Activated B cell treated with CpG ODN at 0.5 μM for 24 hours (primary cell): ENCODE measurements around the gene PFKL. TPM values are rescaled to one million over a fixed set of nuclear protein-coding genes. Genes with fewer than 3 reads are reported as not detected.
A peak's percentile ranks its signal among the peaks of the same experiment; 100 is the strongest.
"Not testable (repeated sequence)": the region's sequence is repeated elsewhere in the genome, so short reads cannot be mapped to it uniquely, and the experiment has no call there.

Experiments used
- ATAC-seq: fragments of 200-7000 bp; cut with Tn5 transposase; one replicate; pipeline ENCODE4 v1.10.0; 2021; ENCODE audit warnings: low read depth, mild to moderate bottlenecking, moderate library complexity
- CTCF ChIA-PET: fragments of 350-600 bp; sonication (Branson Sonifier 250); formaldehyde crosslinking; loops from one replicate; lab custom pipeline; 2021; ENCODE audit warnings: antibody characterized with exemption; lab: Charles Lee
- POLR2A ChIA-PET: fragments of 350-600 bp; sonication (Branson Sonifier 250); formaldehyde crosslinking; loops from one replicate; lab custom pipeline; 2021; ENCODE audit warnings: antibody characterized with exemption; lab: Charles Lee
- DNase-seq: peaks from one replicate; pipeline ENCODE4 v3.0.0; 2022
- H3K27ac Mint-ChIP-seq: one replicate; pipeline ENCODE4 v1.8.0; 2020; ENCODE audit warnings: mixed read lengths
- H3K27me3 Mint-ChIP-seq: one replicate; pipeline ENCODE4 v1.8.0; 2021; ENCODE audit warnings: mixed read lengths
- H3K36me3 Mint-ChIP-seq: one replicate; pipeline ENCODE4 v1.8.0; 2021; ENCODE audit warnings: low read depth, mixed read lengths
- H3K4me1 Mint-ChIP-seq: one replicate; pipeline ENCODE4 v1.8.0; 2021; ENCODE audit warnings: mixed read lengths
- H3K4me3 Mint-ChIP-seq: one replicate; pipeline ENCODE4 v1.8.0; 2020; ENCODE audit warnings: mild to moderate bottlenecking, mixed read lengths
- H3K9me3 Mint-ChIP-seq: one replicate; pipeline ENCODE4 v1.8.0; 2020; ENCODE audit warnings: mixed read lengths
- intact Hi-C: fragments of 100-400 bp; cut with micrococcal nuclease; formaldehyde crosslinking; loops from one replicate; pipeline ENCODE4 v1.15.1; 2024
- total RNA-seq: library from RNA; stranded (reverse); gene quantifications from 2 replicates; pipeline ENCODE4 v1.2.3, GENCODE V29; 2022
- TF ChIP-seq, protein P1 (sequence below): fragments of 200-600 bp; IDR thresholded peaks from one replicate; pipeline ENCODE4 v1.8.0; 2022; ENCODE audit warnings: antibody characterized with exemption, mild to moderate bottlenecking

PFKL gene
- total RNA-seq, 1 donor from 2014 or later = 174 TPM

DNA sequence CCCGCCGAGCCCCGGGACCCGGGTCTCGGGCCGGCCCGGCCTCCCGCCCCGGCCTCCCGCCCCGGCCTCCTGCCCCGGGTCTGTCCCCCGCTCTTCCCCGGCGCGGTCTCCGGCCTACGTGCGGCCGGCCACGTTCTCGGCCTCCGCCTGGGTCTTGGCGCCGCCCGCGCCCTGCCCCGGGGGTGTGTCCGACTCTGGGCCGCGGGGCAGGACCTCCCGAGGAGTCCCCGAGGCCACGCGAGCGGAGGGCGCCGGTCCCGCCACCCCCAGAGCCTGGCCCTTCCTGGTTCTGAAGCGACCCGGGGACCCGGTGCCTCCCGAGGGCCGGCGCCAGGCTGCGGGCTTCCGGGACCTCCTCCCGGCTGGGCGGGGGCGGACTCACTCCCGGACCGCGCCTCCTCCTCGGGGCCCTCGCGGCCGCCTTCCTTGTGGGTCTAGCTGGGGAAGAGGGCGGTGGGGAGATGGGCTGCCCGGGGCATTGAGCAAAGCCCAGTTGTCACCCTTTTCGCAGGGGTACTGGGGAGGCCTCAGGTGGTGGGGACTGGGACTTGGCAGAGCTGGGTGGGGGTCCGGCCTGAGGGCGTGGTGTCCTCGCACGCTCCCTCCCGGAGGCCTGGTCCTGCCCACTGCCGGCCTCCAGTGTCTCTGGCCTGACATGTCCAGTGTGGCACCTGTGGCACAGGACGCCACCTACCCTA, 558 bp downstream of the PFKL start:
- TF ChIP-seq, protein P1, sequence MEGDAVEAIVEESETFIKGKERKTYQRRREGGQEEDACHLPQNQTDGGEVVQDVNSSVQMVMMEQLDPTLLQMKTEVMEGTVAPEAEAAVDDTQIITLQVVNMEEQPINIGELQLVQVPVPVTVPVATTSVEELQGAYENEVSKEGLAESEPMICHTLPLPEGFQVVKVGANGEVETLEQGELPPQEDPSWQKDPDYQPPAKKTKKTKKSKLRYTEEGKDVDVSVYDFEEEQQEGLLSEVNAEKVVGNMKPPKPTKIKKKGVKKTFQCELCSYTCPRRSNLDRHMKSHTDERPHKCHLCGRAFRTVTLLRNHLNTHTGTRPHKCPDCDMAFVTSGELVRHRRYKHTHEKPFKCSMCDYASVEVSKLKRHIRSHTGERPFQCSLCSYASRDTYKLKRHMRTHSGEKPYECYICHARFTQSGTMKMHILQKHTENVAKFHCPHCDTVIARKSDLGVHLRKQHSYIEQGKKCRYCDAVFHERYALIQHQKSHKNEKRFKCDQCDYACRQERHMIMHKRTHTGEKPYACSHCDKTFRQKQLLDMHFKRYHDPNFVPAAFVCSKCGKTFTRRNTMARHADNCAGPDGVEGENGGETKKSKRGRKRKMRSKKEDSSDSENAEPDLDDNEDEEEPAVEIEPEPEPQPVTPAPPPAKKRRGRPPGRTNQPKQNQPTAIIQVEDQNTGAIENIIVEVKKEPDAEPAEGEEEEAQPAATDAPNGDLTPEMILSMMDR = no peak
- intact Hi-C loops = loop anchor here (1.0 to 10.0 kb wide), 3 partner anchors 39 to 486 kb away; partner anchors contain the start of genes CFAP410 and LRRC3
- DNase-seq = peak; percentile 68
- ChIA-PET CTCF (no interaction called here), POLR2A (interaction anchor here (1.1 kb wide), 1 partner anchor 10 kb away, joined by 3 read pairs; no protein-coding TSS in a partner anchor)
- Mint-ChIP-seq H3K27ac (peak overlapping the region; percentile 56), H3K4me1 (peaks cover 71% of the 10 kb centered on the region), H3K36me3 (peaks cover 3% of the 10 kb centered on the region), H3K27me3 (no peaks in the 10 kb centered on the region), H3K4me3 (peak overlapping the region; percentile 81), H3K9me3 (no peaks in the 10 kb centered on the region)
- ATAC-seq = peak; percentile 27

DNA sequence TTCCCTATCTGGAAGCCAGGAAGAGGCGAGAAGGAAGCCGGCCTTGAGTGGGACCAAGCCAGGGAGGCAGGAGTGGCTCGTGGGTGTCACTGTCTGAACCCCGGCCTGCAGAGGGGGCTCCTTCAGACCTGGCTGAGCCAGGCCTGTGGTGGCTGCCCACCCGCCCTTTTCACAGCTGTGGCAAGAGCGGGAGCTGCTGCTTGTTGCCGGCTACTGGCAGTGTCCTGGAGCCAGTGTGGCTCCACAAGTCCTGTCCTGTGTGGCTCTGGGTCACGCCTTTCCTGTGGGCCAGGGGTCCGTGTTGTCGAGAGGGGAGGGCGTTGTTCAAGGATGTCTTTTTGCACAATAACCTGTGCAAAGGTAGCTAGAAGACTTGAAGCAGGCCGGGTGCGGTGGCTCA, 1.3 kb downstream of the PFKL start:
- ATAC-seq (no peak), DNase-seq (no peak)
- CTCF ChIA-PET = no interaction called here
- peak overlapping the region; percentile 56 for H3K27ac Mint-ChIP-seq
- H3K4me3 Mint-ChIP-seq = peak overlapping the region; percentile 81
- H3K36me3 Mint-ChIP-seq = peaks cover 3% of the 10 kb centered on the region
- peaks cover 65% of the 10 kb centered on the region for H3K4me1 Mint-ChIP-seq
- H3K27me3 Mint-ChIP-seq = no peaks in the 10 kb centered on the region
- no peaks in the 10 kb centered on the region for H3K9me3 Mint-ChIP-seq
- TF ChIP-seq, protein P1 = no peak
- intact Hi-C loops = loop anchor here (10.0 kb wide), 2 partner anchors 154 to 486 kb away; partner anchors contain the start of gene LRRC3
- POLR2A ChIA-PET = interaction anchor here (1.1 kb wide), 1 partner anchor 9 kb away, joined by 3 read pairs; no protein-coding TSS in a partner anchor

DNA sequence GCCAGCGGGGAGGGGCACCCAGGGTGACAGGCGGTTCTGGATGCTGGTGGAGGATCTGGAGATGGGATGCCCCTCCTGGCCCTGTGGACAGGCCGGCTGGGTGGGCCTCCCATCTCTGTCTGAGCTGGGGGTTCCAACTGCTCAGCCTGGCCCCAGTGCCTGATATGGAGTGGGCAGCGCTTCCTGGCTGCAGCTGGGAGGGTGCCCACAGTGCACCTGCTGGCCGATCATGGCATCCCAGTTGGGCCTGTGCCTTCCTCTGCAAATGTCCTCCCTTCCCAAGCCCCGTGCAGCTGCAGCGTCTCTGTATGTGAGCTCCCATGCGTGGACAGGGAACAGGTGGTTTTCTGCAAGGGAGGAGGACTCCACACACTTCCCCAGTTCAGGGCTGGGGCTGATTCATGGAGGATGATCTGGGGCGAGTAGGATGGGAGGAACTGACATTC, 2.1 kb downstream of the PFKL start:
- Mint-ChIP-seq H3K36me3 (peaks cover 6% of the 10 kb centered on the region), H3K9me3 (no peaks in the 10 kb centered on the region), H3K4me3 (peak overlapping the region; percentile 47), H3K4me1 (peaks cover 63% of the 10 kb centered on the region), H3K27me3 (no peaks in the 10 kb centered on the region), H3K27ac (peak overlapping the region; percentile 72)
- POLR2A ChIA-PET = no interaction called here
- CTCF ChIA-PET = no interaction called here
- TF ChIP-seq, protein P1 = no peak
- ATAC-seq = no peak
- intact Hi-C loops = loop anchor here (2.0 to 10.0 kb wide), 3 partner anchors 153 to 487 kb away; partner anchors contain the start of gene LRRC3
- no peak for DNase-seq

DNA sequence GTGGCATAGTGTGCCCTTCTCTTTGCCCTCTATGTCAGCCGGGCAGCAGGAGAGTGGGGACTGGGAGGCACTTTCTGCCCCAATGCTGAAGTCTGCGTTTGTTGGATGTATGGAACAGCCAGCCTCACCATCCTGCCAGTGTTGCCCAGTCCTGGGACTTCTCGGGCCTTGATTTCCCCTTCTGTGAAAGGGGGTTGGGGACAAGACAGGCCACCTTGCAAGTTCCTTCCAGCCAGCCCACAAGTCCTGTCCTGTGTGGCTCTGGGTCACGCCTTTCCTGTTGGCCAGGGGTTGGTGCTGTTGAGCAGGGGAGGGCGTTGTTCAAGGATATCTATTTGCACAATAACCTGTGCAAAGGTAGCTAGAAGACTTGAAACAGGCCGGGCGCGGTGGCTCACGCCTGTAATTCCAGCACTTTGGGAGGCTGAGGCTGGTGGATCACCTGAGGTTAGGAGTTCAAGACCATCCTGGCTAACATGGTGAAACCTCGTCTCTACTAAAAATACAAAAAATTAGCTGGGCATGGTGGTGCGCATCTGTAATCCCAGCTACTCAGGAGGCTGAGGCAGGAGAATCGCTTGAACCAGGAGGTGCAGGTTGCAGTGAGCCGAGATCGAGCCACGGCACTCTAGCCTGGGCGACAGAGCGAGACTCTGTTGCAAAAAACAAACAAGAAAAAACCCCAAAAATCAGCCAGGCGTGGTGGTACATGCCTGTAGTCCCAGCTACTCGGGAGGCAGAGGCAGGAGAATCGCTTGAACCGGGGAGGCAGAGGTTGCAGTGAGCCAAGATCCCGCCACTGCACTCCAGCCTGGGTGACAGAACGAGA, 2.9 kb downstream of the PFKL start:
- Mint-ChIP-seq H3K4me1 (peaks cover 57% of the 10 kb centered on the region), H3K4me3 (peak overlapping the region; percentile 47), H3K27ac (peak overlapping the region; percentile 72), H3K36me3 (peaks cover 15% of the 10 kb centered on the region)
- intact Hi-C loops = loop anchor here (2.0 to 10.0 kb wide), 3 partner anchors 152 to 488 kb away; partner anchors contain the start of gene LRRC3
- POLR2A ChIA-PET = interaction anchor here (0.7 to 1.4 kb wide), 5 partner anchors 13 to 1144 kb away, joined by 3 to 8 read pairs (median 7); partner anchors contain the start of gene CFAP410
- not testable (repeated sequence) for H3K9me3 Mint-ChIP-seq, DNase-seq, ATAC-seq, H3K27me3 Mint-ChIP-seq
- CTCF ChIA-PET = interaction anchor here (0.6 kb wide), 1 partner anchor 154 kb away, joined by 3 read pairs; no protein-coding TSS in a partner anchor

DNA sequence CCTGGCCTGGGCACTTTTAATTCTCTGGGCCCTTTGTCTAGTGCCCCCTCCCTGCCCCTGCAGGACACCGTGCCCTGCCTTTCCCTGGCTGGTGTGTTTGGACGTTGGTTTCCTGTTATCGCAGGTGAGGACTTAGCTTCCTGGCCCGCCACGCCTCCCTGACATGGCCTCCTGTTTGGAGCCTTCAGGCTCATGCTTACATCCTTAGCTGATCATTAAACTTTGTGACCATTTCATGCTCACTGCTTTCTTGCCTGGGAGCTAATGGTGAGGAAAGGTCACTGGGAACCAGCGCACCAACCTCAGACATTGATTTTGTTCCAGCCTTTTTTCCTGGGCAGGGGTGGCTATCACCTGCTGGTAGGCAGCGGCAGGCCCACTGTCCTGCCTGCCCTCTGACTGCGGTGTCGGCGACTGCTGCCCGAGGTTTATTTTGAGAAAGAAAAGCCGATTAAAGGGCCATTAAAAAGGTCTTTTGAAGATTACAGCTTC, 3.7 kb downstream of the PFKL start:
- peak overlapping the region; percentile 72 for H3K27ac Mint-ChIP-seq

More for the DNA sequence above, 3.7 kb downstream of the PFKL start:
- ChIA-PET CTCF (no interaction called here), POLR2A (interaction anchor here (0.6 to 1.4 kb wide), 3 partner anchors 12 to 42 kb away, joined by 3 to 8 read pairs (median 4); partner anchors contain the start of gene CFAP410)
- Mint-ChIP-seq H3K36me3 (peaks cover 20% of the 10 kb centered on the region), H3K4me1 (peaks cover 53% of the 10 kb centered on the region), H3K27me3 (no peaks in the 10 kb centered on the region), H3K9me3 (no peaks in the 10 kb centered on the region), H3K4me3 (peak overlapping the region; percentile 75)
- intact Hi-C loops = loop anchor here (2.0 to 10.0 kb wide), 3 partner anchors 151 to 489 kb away; partner anchors contain the start of gene LRRC3
- ATAC-seq (no peak), DNase-seq (no peak)
- TF ChIP-seq, protein P1 = no peak
